CD4-positive, CD25-positive, alpha-beta regulatory T cell (primary cell): ENCODE results near the gene KRT222. TPM values are rescaled to one million over a fixed set of nuclear protein-coding genes. Genes with fewer than 3 reads are reported as not detected.
A peak's percentile ranks its signal among the peaks of the same experiment; 100 is the strongest.

Experiments used
- ATAC-seq, 2 donors: fragments of 150-1000 bp; cut with Tn5 transposase; one replicate each; pipeline ENCODE4 v1.10.0; 2021; ENCODE audit warnings: low read depth in 2 of 2, moderate number of reproducible peaks in 2 of 2, moderate library complexity in 1 of 2
- DNase-seq, 3 donors: peaks; one replicate each; pipeline versions ENCODE4 v3.0.0 to v3.0.0-alpha.2; 2012 to 2022; ENCODE audit warnings: mixed read lengths in 1 of 3
- H3K27ac ChIP-seq: one replicate; pipeline ENCODE4 v1.7.0; 2013; ENCODE audit warnings: mild to moderate bottlenecking, low read length; ENCODE audit not compliant: insufficient read depth, poor library complexity, severe bottlenecking
- H3K27me3 ChIP-seq: one replicate; pipeline ENCODE4 v1.7.0; 2013; ENCODE audit warnings: low read length; ENCODE audit not compliant: control insufficient read depth, insufficient read depth
- H3K36me3 ChIP-seq: one replicate; pipeline ENCODE4 v1.7.0; 2013; ENCODE audit warnings: mild to moderate bottlenecking, low read length, moderate library complexity; ENCODE audit not compliant: control insufficient read depth, insufficient read depth
- H3K4me1 ChIP-seq: 2 replicates; pipeline ENCODE4 v1.7.0; 2013; ENCODE audit warnings: mild to moderate bottlenecking, low read length; ENCODE audit not compliant: insufficient read depth, control insufficient read depth, poor library complexity, severe bottlenecking
- H3K4me3 ChIP-seq: one replicate; pipeline ENCODE4 v1.7.0; 2013; ENCODE audit warnings: low read depth, mild to moderate bottlenecking, low read length, moderate library complexity
- H3K9me3 ChIP-seq, 2 experiments: 1 replicate in 1 of 2; 2 replicates in 1 of 2; pipeline ENCODE4 v1.7.0; 2013; ENCODE audit warnings: low read length in 2 of 2, mild to moderate bottlenecking in 1 of 2, moderate library complexity in 1 of 2; ENCODE audit not compliant: control insufficient read depth in 2 of 2
- H3K27ac Mint-ChIP-seq, 3 donors: one replicate each; pipeline ENCODE4 v1.8.0; 2020 to 2022; ENCODE audit warnings: mild to moderate bottlenecking in 3 of 3, mixed read lengths in 3 of 3, moderate library complexity in 2 of 3
- H3K27me3 Mint-ChIP-seq: one replicate; pipeline ENCODE4 v1.8.0; 2022; ENCODE audit warnings: mild to moderate bottlenecking, mixed read lengths
- H3K36me3 Mint-ChIP-seq: one replicate; pipeline ENCODE4 v1.8.0; 2020; ENCODE audit warnings: mixed read lengths
- H3K4me1 Mint-ChIP-seq, 4 donors: one replicate each; pipeline ENCODE4 v1.8.0; 2020 to 2022; ENCODE audit warnings: mixed read lengths in 4 of 4, mild to moderate bottlenecking in 1 of 4
- H3K4me3 Mint-ChIP-seq, 4 donors: one replicate each; pipeline ENCODE4 v1.8.0; 2020 to 2022; ENCODE audit warnings: mild to moderate bottlenecking in 4 of 4, mixed read lengths in 4 of 4, moderate library complexity in 3 of 4
- H3K9me3 Mint-ChIP-seq, 7 donors: one replicate each; pipeline ENCODE4 v1.8.0; 2020 to 2022; ENCODE audit warnings: mixed read lengths in 7 of 7, mild to moderate bottlenecking in 3 of 7, moderate library complexity in 2 of 7
- polyA plus RNA-seq, 4 donors: library from polyadenylated mRNA; unstranded; fragments of 300-500 nt; fragmentation: Illumina TruSeq; gene quantifications; one replicate each; pipeline ENCODE4 v1.2.3, GENCODE V29; 2021
- total RNA-seq: library from RNA; stranded (reverse); gene quantifications from one replicate; pipeline ENCODE4 v1.2.3, GENCODE V29; 2022

KRT222 gene
- total and polyA plus RNA-seq, 5 donors from 2014 or later: 0.23 TPM; not detected in 4

DNA sequence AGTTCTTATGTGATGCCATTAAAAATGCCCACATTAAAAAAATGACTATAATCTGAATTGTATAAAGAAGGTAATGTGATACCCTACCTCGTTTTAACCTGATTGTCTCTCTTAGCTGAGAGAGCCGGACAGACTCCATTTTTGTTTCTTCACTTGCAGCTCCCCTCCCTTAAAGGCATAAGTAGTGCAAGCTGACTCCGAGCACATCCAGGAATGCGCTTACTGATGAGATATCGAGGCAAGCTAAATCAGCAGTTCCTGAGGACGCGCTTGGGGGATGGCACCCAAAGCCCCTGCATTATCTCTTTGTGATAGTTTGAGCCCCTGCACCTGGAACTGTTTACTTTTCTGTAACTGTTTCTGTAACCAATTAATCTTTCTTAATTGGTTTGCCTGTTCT lies 32.3 kb upstream of the KRT222 start:
- DNase-seq (no peak), ATAC-seq (no peak)
- Mint-ChIP-seq H3K4me3 (no peak overlapping the region), H3K9me3 (no peaks in the 10 kb centered on the region), H3K4me1 (peaks cover 0 to 5% (median 3%) of the 10 kb centered on the region in 4 donors), H3K36me3 (no peaks in the 10 kb centered on the region), H3K27me3 (peaks cover 64% of the 10 kb centered on the region), H3K27ac (peak overlapping the region in 1 of 3 donors; percentile 5)
- no peak overlapping the region for H3K4me3 ChIP-seq
- no peaks in the 10 kb centered on the region for H3K36me3 ChIP-seq
- no peak overlapping the region for H3K27ac ChIP-seq
- no peaks in the 10 kb centered on the region for H3K4me1 ChIP-seq
- H3K9me3 ChIP-seq: no peaks in the 10 kb centered on the region
- H3K27me3 ChIP-seq: peaks cover 14% of the 10 kb centered on the region

- Mint-ChIP-seq H3K27ac (no peak overlapping the region), H3K36me3 (no peaks in the 10 kb centered on the region), H3K4me3 (no peak overlapping the region), H3K4me1 (peaks cover 0 to 5% (median 3%) of the 10 kb centered on the region in 4 donors), H3K9me3 (no peaks in the 10 kb centered on the region), H3K27me3 (peaks cover 61% of the 10 kb centered on the region)
- Histone ChIP-seq H3K36me3 (no peaks in the 10 kb centered on the region), H3K9me3 (no peaks in the 10 kb centered on the region), H3K4me1 (no peaks in the 10 kb centered on the region), H3K27me3 (peaks cover 14% of the 10 kb centered on the region), H3K4me3 (no peak overlapping the region), H3K27ac (no peak overlapping the region)
- DNase-seq: no peak
- no peak for ATAC-seq
Measured at GRCh38 chr17:40696651-40697072, 31.7 kb upstream of the KRT222 start.

DNA sequence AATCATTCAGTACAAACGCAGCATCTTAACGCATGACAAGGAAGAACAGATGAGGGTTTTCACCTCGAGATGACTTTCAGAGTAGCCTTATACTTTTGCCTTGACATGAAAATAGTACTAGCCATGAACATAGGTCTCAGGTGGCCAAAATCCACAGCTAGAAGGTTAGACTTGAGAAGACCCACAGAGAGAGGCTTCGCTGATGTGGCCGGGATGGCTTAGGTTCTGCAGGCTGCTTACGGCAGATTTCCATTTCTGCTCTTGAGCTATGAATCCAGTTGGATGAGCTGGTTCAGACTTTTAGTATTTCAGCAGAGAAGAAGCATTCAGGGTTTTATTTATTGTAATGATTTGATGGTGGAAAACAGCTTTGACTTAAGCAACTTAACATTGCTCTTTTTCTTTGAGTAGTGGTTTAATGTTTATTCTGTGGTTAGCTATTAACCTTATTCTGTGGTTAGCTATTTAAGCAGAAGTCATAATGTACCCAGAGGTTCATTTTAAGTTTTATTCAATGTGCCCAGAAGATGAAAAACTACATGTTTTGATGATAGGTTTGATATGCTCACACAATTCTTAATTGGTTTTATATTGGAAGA lies 31.0 kb upstream of the KRT222 start:
- Histone ChIP-seq H3K27me3 (peaks cover 14% of the 10 kb centered on the region), H3K4me1 (no peaks in the 10 kb centered on the region), H3K27ac (no peak overlapping the region), H3K9me3 (no peaks in the 10 kb centered on the region), H3K4me3 (no peak overlapping the region), H3K36me3 (no peaks in the 10 kb centered on the region)
- Mint-ChIP-seq H3K36me3 (no peaks in the 10 kb centered on the region), H3K4me3 (no peak overlapping the region), H3K27ac (no peak overlapping the region), H3K9me3 (no peaks in the 10 kb centered on the region), H3K4me1 (peaks cover 0 to 5% (median 3%) of the 10 kb centered on the region in 4 donors), H3K27me3 (peaks cover 58% of the 10 kb centered on the region)
- DNase-seq (no peak), ATAC-seq (no peak)

DNA sequence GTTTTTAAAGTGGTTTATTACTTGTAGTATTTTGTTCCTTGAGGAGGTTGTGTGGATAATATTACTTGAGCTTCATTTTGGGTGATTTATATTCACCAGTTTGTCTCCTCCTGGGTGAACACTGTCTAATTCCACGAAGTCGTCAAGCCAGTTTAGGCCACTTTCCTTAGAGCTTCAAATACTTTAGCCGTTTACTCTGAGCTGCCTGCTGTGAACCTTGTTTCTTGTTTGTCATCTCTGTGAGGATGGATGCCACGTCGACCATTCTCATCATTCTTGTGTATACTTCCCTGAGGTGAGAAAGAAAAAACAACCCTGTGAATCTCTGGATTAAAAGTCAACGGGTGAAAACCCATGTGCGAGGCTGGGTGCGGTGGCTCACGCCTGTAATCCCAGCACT lies 29.6 kb upstream of the KRT222 start:
- H3K4me3 Mint-ChIP-seq: no peak overlapping the region
- no peak overlapping the region for H3K27ac ChIP-seq
- peaks cover 0 to 5% (median 3%) of the 10 kb centered on the region in 4 donors for H3K4me1 Mint-ChIP-seq
- peaks cover 56% of the 10 kb centered on the region for H3K27me3 Mint-ChIP-seq
- no peak overlapping the region for H3K4me3 ChIP-seq
- H3K27me3 ChIP-seq: peaks cover 14% of the 10 kb centered on the region
- ATAC-seq: no peak
- H3K4me1 ChIP-seq: no peaks in the 10 kb centered on the region
- H3K36me3 Mint-ChIP-seq: no peaks in the 10 kb centered on the region
- no peaks in the 10 kb centered on the region for H3K9me3 ChIP-seq
- H3K27ac Mint-ChIP-seq: no peak overlapping the region
- peaks cover 0 to 1% (median 0%) of the 10 kb centered on the region in 7 donors for H3K9me3 Mint-ChIP-seq
- no peak for DNase-seq
- no peaks in the 10 kb centered on the region for H3K36me3 ChIP-seq

GRCh38 chr17:40687106-40687505 lies 22.1 kb upstream of the KRT222 start:
- no peak for DNase-seq
- no peaks in the 10 kb centered on the region for H3K36me3 ChIP-seq
- H3K9me3 Mint-ChIP-seq: peaks cover 0 to 2% (median 0%) of the 10 kb centered on the region in 7 donors
- ATAC-seq: no peak
- no peak overlapping the region for H3K4me3 Mint-ChIP-seq
- H3K36me3 Mint-ChIP-seq: no peaks in the 10 kb centered on the region
- peaks cover 3% of the 10 kb centered on the region for H3K27me3 ChIP-seq
- H3K4me1 Mint-ChIP-seq: no peaks in the 10 kb centered on the region
- H3K27ac ChIP-seq: no peak overlapping the region
- peaks cover 32% of the 10 kb centered on the region for H3K27me3 Mint-ChIP-seq
- no peaks in the 10 kb centered on the region for H3K4me1 ChIP-seq
- no peak overlapping the region for H3K4me3 ChIP-seq
- H3K27ac Mint-ChIP-seq: no peak overlapping the region
- H3K9me3 ChIP-seq: no peaks in the 10 kb centered on the region

DNA sequence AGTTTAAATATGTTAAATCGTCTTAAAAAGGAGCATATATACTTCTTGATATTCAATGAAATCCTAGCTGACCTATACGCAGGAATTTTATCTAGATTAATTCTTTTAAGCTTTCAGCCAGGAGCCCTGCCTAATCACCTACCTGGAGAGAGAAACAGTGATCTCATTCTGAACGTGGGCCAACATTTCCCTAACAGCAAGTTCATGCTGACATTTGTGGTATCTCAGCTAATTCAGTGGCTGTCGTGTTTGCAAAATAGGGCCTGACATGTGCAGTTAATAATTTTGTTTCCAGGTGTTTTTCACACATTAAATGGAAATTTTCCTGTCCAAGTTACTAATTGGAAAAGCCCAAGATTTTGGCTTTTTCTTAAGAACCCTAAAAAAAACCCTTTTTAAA lies 21.2 kb upstream of the KRT222 start:
- Mint-ChIP-seq H3K27me3 (peaks cover 36% of the 10 kb centered on the region), H3K4me3 (no peak overlapping the region), H3K27ac (no peak overlapping the region), H3K9me3 (peaks cover 0 to 3% (median 0%) of the 10 kb centered on the region in 7 donors), H3K4me1 (no peaks in the 10 kb centered on the region), H3K36me3 (no peaks in the 10 kb centered on the region)
- no peak overlapping the region for H3K4me3 ChIP-seq
- no peaks in the 10 kb centered on the region for H3K4me1 ChIP-seq
- no peak for DNase-seq
- peaks cover 5% of the 10 kb centered on the region for H3K27me3 ChIP-seq
- no peaks in the 10 kb centered on the region for H3K9me3 ChIP-seq
- H3K36me3 ChIP-seq: no peaks in the 10 kb centered on the region
- H3K27ac ChIP-seq: no peak overlapping the region
- no peak for ATAC-seq

- Histone ChIP-seq H3K4me3 (no peak overlapping the region), H3K36me3 (no peaks in the 10 kb centered on the region), H3K4me1 (no peaks in the 10 kb centered on the region), H3K27me3 (peaks cover 23% of the 10 kb centered on the region), H3K9me3 (no peaks in the 10 kb centered on the region), H3K27ac (no peak overlapping the region)
- Mint-ChIP-seq H3K9me3 (peaks cover 0 to 3% (median 0%) of the 10 kb centered on the region in 7 donors), H3K27me3 (peaks cover 68% of the 10 kb centered on the region), H3K36me3 (no peaks in the 10 kb centered on the region), H3K4me1 (peaks cover 0 to 6% (median 0%) of the 10 kb centered on the region in 4 donors), H3K27ac (no peak overlapping the region), H3K4me3 (no peak overlapping the region)
- ATAC-seq (no peak), DNase-seq (no peak)
Measured at GRCh38 chr17:40680998-40681397, 16.0 kb upstream of the KRT222 start.

GRCh38 chr17:40679523-40679907 lies 14.5 kb upstream of the KRT222 start:
- no peaks in the 10 kb centered on the region for H3K36me3 Mint-ChIP-seq
- H3K4me1 Mint-ChIP-seq: peaks cover 0 to 6% (median 0%) of the 10 kb centered on the region in 4 donors
- peaks cover 67% of the 10 kb centered on the region for H3K27me3 Mint-ChIP-seq
- DNase-seq: no peak
- no peak overlapping the region for H3K4me3 ChIP-seq
- peaks cover 29% of the 10 kb centered on the region for H3K27me3 ChIP-seq
- H3K4me1 ChIP-seq: no peaks in the 10 kb centered on the region
- no peak overlapping the region for H3K4me3 Mint-ChIP-seq
- H3K9me3 ChIP-seq: no peaks in the 10 kb centered on the region
- no peak for ATAC-seq
- H3K9me3 Mint-ChIP-seq: peaks cover 0 to 3% (median 0%) of the 10 kb centered on the region in 7 donors
- no peak overlapping the region for H3K27ac Mint-ChIP-seq
- H3K36me3 ChIP-seq: no peaks in the 10 kb centered on the region
- no peak overlapping the region for H3K27ac ChIP-seq
